Stimulated activated CD4-positive, alpha-beta T cell treated with anti-CD3 and anti-CD28 coated beads, TNF-alpha, amount 100 ng/mL, for 1 hour (primary cell): ENCODE measurements around the gene PXK.
"Not testable (repeated sequence)": the region's sequence is repeated elsewhere in the genome, so short reads cannot be mapped to it uniquely, and the experiment has no call there.

Experiments used
- DNase-seq, 3 donors: peaks; one replicate each; pipeline ENCODE4 v3.0.0-alpha.2; 2020; ENCODE audit warnings: low read depth in 3 of 3, low spot score in 1 of 3

The PXK gene

DNA sequence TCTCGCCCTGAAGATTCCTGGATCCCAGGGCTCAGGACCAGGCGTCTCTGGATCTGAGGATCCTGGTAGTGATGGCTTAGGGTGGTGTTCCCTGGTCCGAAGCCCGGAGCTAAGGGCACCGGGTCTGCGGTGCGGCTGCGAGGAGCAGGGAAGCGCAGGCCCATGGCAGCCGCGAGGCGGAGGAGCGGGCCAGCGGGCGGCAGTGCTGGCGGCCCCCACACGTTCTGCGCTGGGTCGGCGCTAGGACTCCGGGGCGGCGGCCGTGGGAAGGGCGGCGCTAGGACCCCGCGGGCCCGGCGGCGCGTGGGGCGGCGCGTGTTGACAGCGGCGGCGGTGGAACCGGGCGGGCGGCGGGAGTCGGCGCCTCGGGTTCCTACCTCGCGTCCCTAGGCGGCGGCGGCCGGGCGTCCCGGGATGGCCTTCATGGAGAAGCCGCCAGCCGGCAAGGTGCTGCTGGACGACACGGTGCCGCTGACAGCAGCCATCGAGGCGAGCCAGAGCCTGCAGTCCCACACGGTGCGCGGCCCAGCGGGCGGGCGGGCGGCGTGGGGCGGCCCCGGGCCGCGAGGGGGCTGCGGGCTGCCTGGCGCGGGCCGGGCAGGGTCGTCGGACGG, at the start of gene PXK:
TSS of gene PXK (plus strand) at position 318 of the 614 bp plus-strand sequence. CDS start at position 415, 97 bp downstream.
- DNase-seq, result peak; percentile 17 to 75 (median 59)

DNA sequence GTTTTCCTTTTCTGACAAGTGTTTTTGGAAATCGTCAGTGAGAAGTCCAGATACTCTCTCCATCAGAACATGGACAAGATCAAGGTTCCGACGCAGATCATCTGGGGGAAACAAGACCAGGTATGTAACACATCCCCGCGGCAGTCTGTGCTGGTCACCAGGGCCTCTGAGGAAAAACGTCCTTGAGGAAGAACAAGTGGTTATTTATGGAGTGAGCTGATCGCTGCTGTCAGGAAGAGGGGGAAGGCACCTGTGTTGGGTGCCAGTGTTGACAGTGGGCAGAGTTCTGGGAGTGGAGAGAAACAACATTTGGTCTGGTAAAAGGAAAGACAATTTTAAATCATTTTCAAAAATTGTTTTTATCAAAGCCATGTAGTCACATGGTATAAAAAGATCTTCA, 47.4 kb upstream of the PXK start:
- DNase-seq, result no peak

DNA sequence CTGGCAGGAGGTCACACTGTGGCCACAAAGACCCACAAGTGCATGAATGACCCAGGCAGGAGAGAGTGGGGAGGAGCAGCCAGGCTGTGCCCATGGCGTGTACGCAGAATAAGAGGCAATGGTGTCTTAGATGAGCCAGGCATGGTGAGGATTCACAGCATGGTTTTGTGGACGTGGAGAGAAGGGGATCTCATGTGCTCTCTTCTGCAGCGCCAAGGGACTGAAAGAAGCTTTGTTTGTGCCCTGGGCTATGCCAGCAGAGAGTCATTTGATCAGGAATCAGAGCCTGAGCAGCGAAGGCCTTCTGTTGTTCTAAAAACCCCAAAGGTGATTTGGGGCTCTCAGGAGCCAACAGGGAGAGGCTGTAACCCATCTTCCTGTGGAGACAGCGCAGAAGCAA, 45.3 kb upstream of the PXK start:
- DNase-seq, result no peak

DNA sequence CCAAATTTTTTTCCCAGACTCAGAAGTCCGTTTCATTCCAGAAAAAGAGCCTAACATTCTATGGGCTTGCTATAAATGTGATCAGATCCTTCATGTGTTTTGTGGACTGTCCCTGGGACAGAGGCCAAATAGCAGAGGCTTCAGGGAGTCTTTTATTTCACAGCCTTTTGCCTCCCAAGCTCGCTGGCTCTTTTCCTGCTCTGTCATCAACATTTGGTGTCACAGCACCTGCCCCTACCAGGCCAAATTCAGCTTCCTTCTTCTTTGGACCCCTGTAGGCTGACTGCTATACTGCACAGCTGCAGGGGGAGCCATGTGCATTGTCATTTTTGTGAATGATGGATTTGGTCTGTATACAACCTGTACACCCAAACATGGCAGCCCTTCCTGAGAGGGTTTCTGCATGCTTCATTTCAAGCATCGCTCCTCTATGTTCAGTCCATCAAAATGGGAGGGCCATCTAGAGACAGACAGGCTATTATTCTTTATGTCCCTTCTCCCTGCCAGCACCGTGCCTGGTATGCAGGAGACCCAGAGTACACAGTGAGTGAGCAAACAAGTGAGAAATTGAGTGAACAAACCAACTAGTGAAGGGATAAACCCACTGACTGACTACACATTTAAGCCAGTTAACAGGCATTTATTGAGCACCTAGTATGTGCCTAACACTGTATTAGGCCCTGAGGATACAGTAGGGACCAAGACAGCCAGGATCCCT, 44.5 kb upstream of the PXK start:
- DNase-seq, result no peak

DNA sequence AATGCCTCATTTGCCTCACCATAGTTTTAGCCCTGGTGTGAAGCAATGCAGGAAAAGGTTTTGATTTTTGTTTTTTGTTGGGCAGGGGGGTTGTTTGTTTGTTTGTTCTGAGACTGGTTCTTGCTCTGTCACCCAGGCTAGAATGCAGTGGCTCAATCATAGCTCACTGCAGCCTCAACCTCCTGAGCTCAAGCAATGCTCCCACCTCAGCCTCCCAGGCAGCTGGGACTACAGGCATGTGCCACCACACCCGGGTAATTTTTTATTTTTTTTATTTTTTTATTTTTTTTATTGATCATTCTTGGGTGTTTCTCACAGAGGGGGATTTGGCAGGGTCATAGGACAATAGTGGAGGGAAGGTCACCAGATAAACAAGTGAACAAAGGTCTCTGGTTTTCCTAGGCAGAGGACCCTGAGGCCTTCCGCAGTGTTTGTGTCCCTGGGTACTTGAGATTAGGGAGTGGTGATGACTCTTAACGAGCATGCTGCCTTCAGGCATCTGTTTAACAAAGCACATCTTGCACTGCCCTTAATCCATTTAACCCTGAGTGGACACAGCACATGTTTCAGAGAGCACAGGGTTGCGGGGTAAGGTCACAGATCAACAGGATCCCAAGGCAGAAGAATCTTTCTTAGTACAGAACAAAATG, 43.6 kb upstream of the PXK start:
- DNase-seq, result not testable (repeated sequence)

DNA sequence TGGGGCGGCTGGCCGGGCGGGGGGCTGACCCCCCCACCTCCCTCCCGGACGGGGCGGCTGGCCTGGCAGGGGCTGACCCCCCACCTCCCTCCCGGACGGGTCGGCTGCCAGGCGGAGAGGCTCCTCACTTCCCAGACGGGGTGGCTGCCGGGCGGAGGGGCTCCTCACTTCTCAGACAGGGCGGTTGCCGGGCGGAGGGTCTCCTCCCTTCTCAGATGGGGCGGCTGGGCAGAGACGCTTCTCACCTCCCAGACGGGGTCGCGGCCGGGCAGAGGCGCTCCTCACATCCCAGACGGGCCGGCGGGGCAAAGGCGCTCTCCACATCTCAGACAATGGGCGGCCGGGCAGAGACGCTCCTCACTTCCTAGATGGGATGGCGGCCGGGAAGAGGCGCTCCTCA, 42.2 kb upstream of the PXK start:
- not testable (repeated sequence) for DNase-seq

DNA sequence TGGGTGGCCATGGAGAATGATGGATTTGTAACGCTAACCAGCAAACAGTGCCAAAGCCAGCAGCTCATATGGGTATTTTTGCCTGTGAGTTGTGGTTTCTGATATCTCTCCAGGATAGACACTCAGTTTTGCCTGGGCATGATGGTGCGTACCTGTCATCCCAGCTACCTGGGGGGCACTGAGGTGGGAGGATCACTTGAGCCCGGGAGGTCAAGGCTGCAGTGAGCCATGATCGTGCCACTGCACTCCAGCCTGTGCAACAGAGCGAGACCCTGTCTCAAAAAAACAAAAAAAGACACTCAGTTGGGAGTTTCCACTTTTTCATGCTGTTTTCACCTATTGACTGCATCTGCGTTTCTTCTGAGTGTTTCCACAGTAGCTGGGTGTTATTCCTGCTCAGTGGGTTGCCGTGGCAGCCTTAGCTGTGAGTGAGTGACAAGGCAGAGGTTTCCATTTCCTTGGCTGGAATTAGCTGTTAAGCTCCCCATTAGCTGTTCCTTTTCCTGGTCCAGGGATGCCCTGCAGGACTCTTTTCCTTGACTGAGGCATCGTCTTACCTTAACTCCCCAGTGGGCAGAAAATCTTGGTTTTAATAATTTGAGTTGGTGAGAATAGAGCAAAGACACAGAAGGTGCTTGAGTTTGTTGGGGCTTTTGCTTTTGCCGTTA, 40.9 kb upstream of the PXK start:
- no peak for DNase-seq

DNA sequence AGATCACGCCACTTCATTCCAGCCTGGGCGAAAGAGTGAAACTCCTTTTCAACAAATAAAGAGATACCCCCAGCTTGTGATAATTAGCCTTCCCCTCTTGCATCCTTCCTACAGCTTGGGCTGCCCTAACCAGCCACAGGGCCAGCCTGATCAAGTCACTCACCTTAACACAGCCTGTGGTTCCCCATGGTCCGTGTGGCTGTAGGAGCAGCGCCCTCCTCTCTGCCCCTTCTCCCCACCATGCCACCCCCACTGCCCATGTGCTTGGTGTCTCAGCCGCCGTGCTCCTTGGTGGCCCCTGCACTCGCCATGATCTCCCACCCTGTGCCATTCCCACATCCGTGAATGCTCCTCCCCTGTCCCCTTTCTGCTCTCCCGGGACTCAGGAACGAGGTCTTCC, 39.8 kb upstream of the PXK start:
- DNase-seq, result no peak

DNA sequence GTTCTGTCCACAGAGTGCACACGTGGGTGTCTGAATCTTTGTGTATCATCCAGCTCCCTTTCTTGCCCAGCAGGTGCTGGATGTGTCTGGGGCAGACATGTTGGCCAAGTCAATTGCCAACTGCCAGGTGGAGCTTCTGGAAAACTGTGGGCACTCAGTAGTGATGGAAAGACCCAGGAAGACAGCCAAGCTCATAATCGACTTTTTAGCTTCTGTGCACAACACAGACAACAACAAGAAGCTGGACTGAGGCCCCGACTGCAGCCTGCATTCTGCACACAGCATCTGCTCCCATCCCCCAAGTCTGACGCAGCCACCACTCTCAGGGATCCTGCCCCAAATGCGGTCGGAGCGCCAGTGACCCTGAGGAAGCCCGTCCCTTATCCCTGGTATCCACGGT, 39.2 kb upstream of the PXK start:
- DNase-seq, result no peak

DNA sequence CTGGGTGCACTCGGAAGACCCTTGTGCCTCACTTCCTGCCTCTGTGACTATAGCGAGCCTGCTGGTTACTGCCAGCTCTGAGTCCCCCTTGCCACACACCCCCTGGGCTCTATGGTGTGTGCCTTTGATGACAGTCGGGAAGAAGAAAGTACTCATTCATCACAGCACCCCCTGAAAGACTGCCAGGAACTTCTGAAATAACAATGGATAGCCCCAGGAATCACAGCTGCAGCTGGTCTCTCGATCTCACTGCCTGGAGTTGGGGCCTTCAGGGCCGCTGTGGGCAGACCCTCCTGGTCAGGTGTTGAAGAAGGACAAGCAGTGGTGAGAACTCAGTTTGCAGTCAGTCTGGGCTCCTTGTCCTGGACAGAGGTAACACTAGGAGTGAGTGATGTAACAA, 36.4 kb upstream of the PXK start:
- no peak for DNase-seq

DNA sequence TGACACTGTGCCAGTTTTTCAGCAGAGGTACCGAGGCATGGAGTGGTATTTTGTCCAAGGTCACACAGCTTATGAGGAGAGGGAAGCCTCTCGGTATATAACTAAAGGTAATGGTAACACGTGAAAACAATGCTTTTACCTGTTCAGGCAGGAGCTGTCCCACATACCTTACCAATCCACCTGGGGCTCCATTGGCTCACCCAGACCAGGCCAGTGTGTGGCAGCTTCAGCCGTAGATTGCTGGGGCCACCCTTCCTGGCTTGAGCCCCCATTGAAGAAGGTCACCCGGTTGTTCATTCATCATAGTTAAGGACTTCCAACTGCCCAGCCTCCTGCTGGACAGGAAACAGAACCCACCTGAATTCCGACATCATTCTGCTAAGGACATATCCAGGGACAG, 35.8 kb upstream of the PXK start:
- no peak for DNase-seq

DNA sequence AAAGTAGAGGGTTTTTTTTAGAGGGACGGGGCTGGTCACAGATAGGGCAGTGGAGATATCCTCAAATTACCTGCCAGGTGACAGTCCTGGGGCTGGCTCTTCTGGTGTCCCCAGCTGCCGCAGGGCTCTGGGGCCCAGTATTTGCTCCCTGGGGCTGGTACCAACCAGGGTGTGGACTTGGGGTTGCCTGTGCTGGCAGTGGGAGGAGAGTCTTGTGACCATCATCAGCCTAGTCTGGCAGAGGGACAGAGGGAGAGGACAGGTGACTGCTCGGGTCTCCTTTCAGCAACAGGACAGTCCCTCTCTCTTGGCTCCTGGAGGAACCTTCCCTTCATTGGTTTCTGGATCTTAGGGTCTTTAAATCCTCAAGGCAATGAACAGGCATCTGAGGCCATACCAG, 34.5 kb upstream of the PXK start:
- DNase-seq, result no peak

DNA sequence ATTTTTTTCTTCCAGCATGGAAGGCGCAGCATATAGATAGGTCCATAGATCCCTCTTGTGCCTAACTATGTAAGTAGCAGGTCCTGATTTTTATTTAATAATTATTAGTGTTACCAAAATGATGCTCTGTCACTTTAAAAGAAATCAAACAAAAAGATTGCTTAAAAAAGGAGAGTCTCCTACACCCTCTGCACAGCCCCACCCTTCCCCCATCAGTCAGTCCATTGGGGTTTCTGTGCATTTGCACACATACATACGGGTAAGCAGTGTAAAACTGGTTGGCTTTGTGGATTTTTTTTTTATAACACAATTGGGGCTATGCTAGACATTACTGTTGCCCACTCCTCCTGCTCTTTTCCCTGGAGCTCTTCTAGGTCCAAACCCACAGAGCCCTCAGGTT, 33.6 kb upstream of the PXK start:
- no peak for DNase-seq

DNA sequence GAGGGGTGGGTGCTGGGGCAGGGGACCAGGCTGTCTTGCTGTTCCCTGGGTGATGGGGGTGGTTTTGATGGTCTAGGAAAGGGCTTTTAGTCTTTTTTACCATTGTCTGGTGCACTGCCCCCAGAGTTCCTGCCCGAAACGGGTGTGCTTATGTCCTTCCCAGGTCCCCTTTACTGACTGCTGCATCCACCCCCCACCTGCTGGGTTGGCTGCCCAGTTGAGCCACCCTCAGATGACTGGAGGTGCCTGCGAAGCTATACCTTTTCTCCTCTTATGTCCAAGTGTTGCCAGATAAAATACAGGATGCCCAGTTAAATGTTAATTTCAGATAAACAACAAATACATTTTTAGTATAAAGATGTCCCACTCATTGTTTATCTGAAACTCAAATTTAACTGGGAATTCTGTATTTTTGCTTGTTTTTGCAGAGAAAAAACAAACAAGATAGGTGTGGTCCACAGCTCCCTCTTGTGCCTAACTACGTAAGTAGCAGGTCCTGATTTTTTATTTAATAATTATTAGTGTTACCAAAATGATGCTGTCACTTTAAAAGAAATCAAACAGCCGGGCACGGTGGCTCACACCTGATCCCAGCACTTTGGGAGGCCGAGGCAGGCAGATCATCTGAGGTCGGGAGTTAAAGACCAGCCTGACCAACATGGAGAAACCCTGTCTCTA, 32.7 kb upstream of the PXK start:
- no peak for DNase-seq

DNA sequence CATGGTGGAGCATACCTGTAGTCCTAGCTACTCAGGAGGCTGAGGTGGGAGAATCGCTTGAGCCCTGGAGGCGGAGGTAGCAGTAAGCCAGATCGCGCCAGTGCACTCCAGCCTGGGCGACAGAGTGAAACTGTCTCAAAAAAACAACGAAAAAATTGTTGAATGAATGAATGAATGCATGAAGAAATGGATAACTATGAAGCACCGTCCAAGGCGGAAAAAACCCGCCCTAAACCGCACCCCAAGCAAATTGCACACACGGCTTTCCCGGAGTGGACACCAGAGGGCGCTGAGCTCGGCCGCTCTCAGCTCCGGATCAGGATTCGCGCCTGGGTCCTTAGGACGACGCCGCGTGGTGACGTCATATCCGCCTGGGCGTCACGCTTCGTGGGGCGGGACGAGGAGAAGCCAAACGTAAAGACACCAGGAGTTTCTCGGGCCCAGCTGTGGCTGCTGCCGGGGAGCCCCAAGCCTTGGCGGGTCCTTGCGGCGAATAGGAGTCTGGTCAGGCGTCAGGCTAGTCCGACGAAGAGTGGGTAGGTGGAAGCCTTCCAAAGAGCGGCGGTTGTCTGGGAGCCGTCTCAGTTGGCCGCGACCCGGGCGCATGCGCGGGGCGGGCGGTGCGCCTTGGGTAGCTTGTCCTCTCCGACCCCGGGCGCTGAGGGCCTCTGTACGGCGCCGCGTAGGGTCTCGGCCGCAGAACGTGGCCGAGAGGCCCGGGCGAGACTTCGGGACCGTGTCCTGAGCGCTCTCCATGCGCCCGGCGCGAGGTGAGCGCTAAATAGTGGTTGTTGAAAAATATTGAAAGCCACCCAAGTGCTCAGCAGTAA, 26.6 kb upstream of the PXK start, which contains the start of the genes HTD2 and RPP14:
TSS of gene HTD2 (plus strand) at position 639 of the 830 bp plus-strand sequence. CDS start 11,094 bp downstream, outside the sequence.
TSS of gene RPP14 (plus strand) at position 364 of the 830 bp plus-strand sequence. CDS start 4,085 bp downstream, outside the sequence.
- DNase-seq, result peak; percentile 93 to 98 (median 95)

DNA sequence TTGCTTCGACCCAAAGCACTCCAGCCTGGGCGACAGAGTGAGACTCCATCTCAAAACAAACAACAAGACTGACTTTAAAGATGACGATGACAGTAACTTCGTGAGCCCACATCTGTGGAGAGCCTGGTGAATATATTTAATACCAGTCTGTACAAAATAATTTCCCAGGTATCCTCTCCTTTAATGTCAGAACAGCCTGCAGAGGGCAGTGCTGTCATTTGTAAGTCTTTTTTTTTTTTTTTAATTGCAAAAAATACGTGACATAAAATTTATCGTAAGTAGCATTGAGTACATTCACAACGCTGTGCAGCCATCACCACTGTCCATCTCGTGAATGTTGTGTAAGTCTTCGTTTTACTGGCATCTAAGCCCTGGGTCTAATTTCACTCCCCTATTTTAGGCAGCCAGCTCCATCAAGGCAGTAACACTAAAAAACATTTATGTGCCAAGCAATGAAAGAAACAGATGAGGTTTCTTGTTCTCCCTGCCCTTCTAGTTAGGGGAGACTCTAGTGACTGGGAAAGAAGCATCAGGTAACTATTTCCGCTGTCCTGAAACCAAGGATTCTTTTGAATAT, 25.0 kb upstream of the PXK start:
- no peak for DNase-seq

DNA sequence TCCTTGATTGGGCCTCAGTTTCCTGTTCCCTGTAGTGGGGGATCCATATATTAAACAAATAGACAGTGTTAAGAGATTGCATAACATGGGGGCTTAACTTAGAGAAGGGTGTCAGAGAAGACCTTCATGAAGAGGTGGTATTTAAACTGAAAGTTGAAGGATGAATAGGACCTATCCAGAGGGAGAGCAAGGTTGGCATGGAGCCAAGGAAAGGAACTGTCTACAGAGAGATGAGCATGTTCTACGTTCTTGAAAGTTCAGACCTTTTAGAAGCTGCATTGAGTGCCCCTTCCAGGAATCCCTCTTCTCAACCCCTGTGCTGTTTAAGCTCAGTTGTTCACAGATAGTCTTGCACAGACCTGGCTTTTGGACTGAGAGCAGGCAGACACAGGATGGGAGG, 24.0 kb upstream of the PXK start:
- no peak for DNase-seq

DNA sequence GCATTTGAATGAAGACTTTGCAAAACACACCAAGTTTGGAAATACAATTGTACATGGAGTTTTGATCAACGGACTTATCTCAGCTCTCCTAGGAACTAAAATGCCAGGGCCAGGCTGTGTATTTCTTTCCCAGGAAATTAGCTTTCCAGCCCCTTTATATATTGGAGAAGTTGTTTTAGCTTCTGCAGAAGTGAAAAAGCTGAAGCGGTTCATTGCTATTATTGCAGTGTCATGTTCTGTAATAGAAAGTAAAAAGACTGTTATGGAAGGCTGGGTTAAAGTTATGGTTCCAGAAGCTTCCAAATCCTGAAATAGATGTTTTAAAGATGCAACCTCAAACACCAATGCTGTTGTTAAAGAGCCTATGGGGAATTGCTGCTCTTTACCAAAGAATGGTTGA, 14.9 kb upstream of the PXK start:
- DNase-seq, result no peak

DNA sequence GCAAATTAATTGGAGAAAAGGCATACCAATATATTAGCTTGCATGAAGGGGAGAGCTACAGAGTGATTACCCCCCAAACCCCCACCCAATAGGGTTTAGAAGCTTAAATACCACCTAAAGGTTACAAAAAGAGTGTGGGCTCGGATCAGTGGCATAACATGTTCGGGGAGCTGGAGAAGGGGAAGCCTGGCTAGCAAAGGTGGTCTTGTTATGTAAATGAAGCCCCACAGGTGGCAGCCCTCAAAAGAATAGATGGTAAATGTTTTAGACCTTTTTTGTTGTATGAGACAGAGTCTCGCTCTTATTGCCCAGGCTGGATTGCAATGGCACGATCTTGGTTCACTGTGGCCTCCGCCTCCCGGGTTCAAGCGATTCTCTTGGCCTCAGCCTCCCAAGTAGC, 10.9 kb upstream of the PXK start:
- DNase-seq, result no peak

DNA sequence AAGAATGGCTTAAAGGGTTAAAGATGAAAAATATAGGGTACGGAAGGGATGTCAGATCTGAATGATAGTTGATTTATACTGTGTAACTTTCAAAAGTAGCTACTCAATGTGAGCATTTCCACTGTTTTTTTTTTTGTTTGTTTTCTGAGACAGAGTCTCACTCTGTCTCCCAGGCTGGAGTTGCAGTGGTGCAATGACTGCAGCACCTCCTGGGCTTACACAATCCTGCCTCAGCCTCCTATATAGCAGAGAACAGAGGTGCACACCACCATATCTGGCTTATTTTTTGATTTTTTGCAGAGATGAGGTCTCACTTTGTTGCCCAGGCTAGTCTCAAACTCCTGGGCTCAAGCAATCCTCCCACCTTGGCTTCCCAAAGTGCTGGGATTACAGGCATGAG, 9.9 kb upstream of the PXK start:
- DNase-seq, result no peak
